Hepatocyte (in vitro differentiated cells): ENCODE data around the gene NKX1-1. TPM values are rescaled to one million over a fixed set of nuclear protein-coding genes. Genes with fewer than 3 reads are reported as not detected.
A peak's percentile ranks its signal among the peaks of the same experiment; 100 is the strongest.

Experiments used
- DNase-seq: peaks from one replicate; pipeline ENCODE4 v3.0.0-alpha.2; 2016; ENCODE audit warnings: low spot score
- H2AFZ ChIP-seq: fragments of 200-600 bp; sonication (generic); 2 replicates; pipeline ENCODE4 v1.6.0; 2016; ENCODE audit warnings: antibody characterized with exemption, mild to moderate bottlenecking
- H3K27ac ChIP-seq: fragments of 200-600 bp; sonication (generic); 2 replicates; pipeline ENCODE4 v1.5.1; 2016; ENCODE audit warnings: mild to moderate bottlenecking
- H3K27me3 ChIP-seq: fragments of 200-600 bp; sonication (generic); 2 replicates; pipeline ENCODE4 v1.6.1; 2016
- H3K36me3 ChIP-seq: fragments of 200-600 bp; sonication (generic); replicated peaks from 2 replicates; pipeline ENCODE4 v1.5.1; 2016; ENCODE audit warnings: low read depth; ENCODE audit not compliant: insufficient read depth
- H3K4me1 ChIP-seq: fragments of 200-600 bp; sonication (generic); 2 replicates; pipeline ENCODE4 v1.5.1; 2016; ENCODE audit warnings: mild to moderate bottlenecking, moderate library complexity; ENCODE audit not compliant: insufficient read depth
- H3K4me2 ChIP-seq: fragments of 200-600 bp; sonication (generic); 2 replicates; pipeline ENCODE4 v1.6.0; 2016
- H3K4me3 ChIP-seq: fragments of 200-600 bp; sonication (generic); 2 replicates; pipeline ENCODE4 v1.5.1; 2016; ENCODE audit warnings: mild to moderate bottlenecking
- H3K79me2 ChIP-seq: fragments of 200-600 bp; sonication (generic); 2 replicates; pipeline ENCODE4 v1.6.0; 2017; ENCODE audit warnings: mild to moderate bottlenecking
- H3K9me2 ChIP-seq: fragments of 200-600 bp; sonication (generic); replicated peaks from 2 replicates; pipeline ENCODE4 v1.6.0; 2017; ENCODE audit warnings: mild to moderate bottlenecking; ENCODE audit not compliant: insufficient read depth
- H3K9me3 ChIP-seq: fragments of 200-600 bp; sonication (generic); 2 replicates; pipeline ENCODE4 v1.5.1; 2016; ENCODE audit warnings: low read depth, mild to moderate bottlenecking
- H4K20me1 ChIP-seq: fragments of 200-600 bp; sonication (generic); 2 replicates; pipeline ENCODE4 v1.6.0; 2016; ENCODE audit warnings: mild to moderate bottlenecking; ENCODE audit not compliant: insufficient read depth, poor library complexity, severe bottlenecking
- CTCF ChIP-seq: fragments of 200-600 bp; sonication (generic); IDR thresholded peaks from 2 replicates; pipeline ENCODE4 v1.5.1; 2016; ENCODE audit warnings: antibody characterized with exemption, mild to moderate bottlenecking; ENCODE audit not compliant: poor library complexity
- EZH2 ChIP-seq: fragments of 200-600 bp; sonication (generic); IDR thresholded peaks from 2 replicates; pipeline ENCODE4 v1.6.1; 2016; ENCODE audit warnings: antibody characterized with exemption, mild to moderate bottlenecking, borderline replicate concordance
- EZH2phosphoT487 ChIP-seq: fragments of 200-600 bp; sonication (generic); IDR thresholded peaks from one replicate; pipeline ENCODE4 v1.6.1; 2018; ENCODE audit warnings: antibody characterized with exemption, mild to moderate bottlenecking, low read depth, moderate library complexity; ENCODE audit not compliant: unreplicated experiment, severe bottlenecking
- WGBS: methylation state at CpG from one replicate; pipeline ENCODE4 v1.1.6; 2016; ENCODE audit warnings: low lambda C conversion rate; ENCODE audit errors: missing lambda C conversion rate; 5-methylcytosine and 5-hydroxymethylcytosine counted together
- polyA plus RNA-seq: library from polyadenylated mRNA; unstranded; fragments of >200 nt; fragmentation: Nextera tagmentation; extraction: Ambion mirVana; gene quantifications from 2 replicates; pipeline ENCODE4 v1.2.1, GENCODE V29; 2016
- total RNA-seq: library from RNA; depleted of rRNA; stranded (reverse); fragments of >200 nt; gene quantifications from 2 replicates; pipeline ENCODE4 v1.2.3, GENCODE V29; 2014

Gene NKX1-1
- total and polyA plus RNA-seq, 2 experiments from 2014 or later, result not detected

- Histone ChIP-seq H3K36me3 (no peaks in the 10 kb centered on the region), H3K4me3 (no peak overlapping the region), H3K9me3 (no peaks in the 10 kb centered on the region), H3K27me3 (peaks cover 64% of the 10 kb centered on the region), H3K79me2 (no peaks in the 10 kb centered on the region), H3K4me1 (no peaks in the 10 kb centered on the region), H4K20me1 (no peaks in the 10 kb centered on the region), H3K9me2 (no peaks in the 10 kb centered on the region), H3K27ac (no peak overlapping the region), H3K4me2 (no peak overlapping the region), H2AFZ (no peak overlapping the region)
- DNase-seq, result no peak
- TF ChIP-seq EZH2phosphoT487, result no peak
- 31% methylated on average over 41 of the region's 53 CpGs for WGBS
These were observed 1.6 kb upstream of the NKX1-1 start for GRCh38 chr4:1407657-1408333.

GRCh38 chr4:1406981-1407656, 877 bp upstream of the NKX1-1 start:
- H3K27ac ChIP-seq, result no peak overlapping the region
- H3K4me1 ChIP-seq, result no peaks in the 10 kb centered on the region
- no peak overlapping the region for H3K4me3 ChIP-seq
- H3K36me3 ChIP-seq, result no peaks in the 10 kb centered on the region
- H4K20me1 ChIP-seq, result no peaks in the 10 kb centered on the region
- H2AFZ ChIP-seq, result no peak overlapping the region
- TF ChIP-seq EZH2phosphoT487, result no peak
- TF ChIP-seq CTCF, result no peak
- no peak for TF ChIP-seq EZH2
- H3K79me2 ChIP-seq, result no peaks in the 10 kb centered on the region
- H3K9me2 ChIP-seq, result no peaks in the 10 kb centered on the region
- 31% methylated on average over 42 of the region's 50 CpGs for WGBS
- peaks cover 67% of the 10 kb centered on the region for H3K27me3 ChIP-seq
- H3K9me3 ChIP-seq, result no peaks in the 10 kb centered on the region
- H3K4me2 ChIP-seq, result no peak overlapping the region
- DNase-seq, result no peak

GRCh38 chr4:1405636-1406393, 427 bp downstream of the NKX1-1 start:
- Histone ChIP-seq H3K27me3 (peaks cover 68% of the 10 kb centered on the region), H3K9me2 (no peaks in the 10 kb centered on the region), H3K27ac (no peak overlapping the region), H3K36me3 (no peaks in the 10 kb centered on the region), H3K4me3 (no peak overlapping the region), H3K9me3 (no peaks in the 10 kb centered on the region), H3K4me2 (no peak overlapping the region), H3K79me2 (no peaks in the 10 kb centered on the region), H2AFZ (no peak overlapping the region), H3K4me1 (no peaks in the 10 kb centered on the region), H4K20me1 (no peaks in the 10 kb centered on the region)
- TF ChIP-seq EZH2phosphoT487 (no peak), EZH2 (no peak), CTCF (no peak)
- 45% methylated on average over 40 of the region's 90 CpGs for WGBS
- peak; percentile 3 for DNase-seq

- Histone ChIP-seq H2AFZ (no peak overlapping the region), H3K4me3 (no peak overlapping the region), H3K4me2 (no peak overlapping the region), H3K36me3 (no peaks in the 10 kb centered on the region), H3K27ac (no peak overlapping the region), H3K9me2 (no peaks in the 10 kb centered on the region), H4K20me1 (no peaks in the 10 kb centered on the region), H3K79me2 (no peaks in the 10 kb centered on the region), H3K9me3 (no peaks in the 10 kb centered on the region), H3K27me3 (peaks cover 64% of the 10 kb centered on the region), H3K4me1 (no peaks in the 10 kb centered on the region)
- 68% methylated on average over 22 of the region's 26 CpGs for WGBS
- no peak for DNase-seq
- TF ChIP-seq EZH2 (peak; percentile 15), CTCF (no peak)
These were observed 997 bp downstream of the NKX1-1 start for GRCh38 chr4:1405254-1405635.
